Bronchial epithelial cell (primary cell): ENCODE measurements around the gene FARP1. TPM values are rescaled to one million over a fixed set of nuclear protein-coding genes. Genes with fewer than 3 reads are reported as not detected.

Source experiments
- DNase-seq: peaks from one replicate; pipeline ENCODE4 v3.0.0-alpha.2; 2010; ENCODE audit warnings: low read depth
- FAIRE-seq: peaks from 2 replicates; lab custom pipeline; 2011; peaks lifted over from hg19 to GRCh38; lab: Jason Lieb, UNC
- H3K27me3 ChIP-seq: 2 replicates; pipeline ENCODE4 v1.5.1; 2011; ENCODE audit warnings: low read length; ENCODE audit not compliant: control insufficient read depth, insufficient read depth
- H3K36me3 ChIP-seq: 2 replicates; pipeline ENCODE4 v1.5.1; 2011; ENCODE audit warnings: low read length; ENCODE audit not compliant: control insufficient read depth, insufficient read depth
- H3K4me3 ChIP-seq: 2 replicates; pipeline ENCODE4 v1.5.1; 2011; ENCODE audit warnings: mild to moderate bottlenecking, low read depth, low read length, control low read depth
- CTCF ChIP-seq: IDR thresholded peaks from 2 replicates; pipeline ENCODE4 v1.5.1; 2011; ENCODE audit warnings: mild to moderate bottlenecking, moderate library complexity, low read length, control low read depth, inconsistent platforms; ENCODE audit not compliant: insufficient read depth, severe bottlenecking
- total RNA-seq: library from RNA; depleted of rRNA; stranded (reverse); fragments of >200 nt; gene quantifications from 2 replicates; pipeline ENCODE4 v1.2.1, GENCODE V29; 2014

FARP1 gene
- total RNA-seq, 1 donor from 2014 or later: 11.1 TPM

GRCh38 chr13:98215508-98215907, 72.6 kb downstream of the FARP1 start:
- Histone ChIP-seq H3K27me3 (no peaks in the 10 kb centered on the region), H3K36me3 (no peaks in the 10 kb centered on the region), H3K4me3 (no peak overlapping the region)
- no peak for FAIRE-seq
- TF ChIP-seq CTCF: no peak
- DNase-seq: no peak

DNA sequence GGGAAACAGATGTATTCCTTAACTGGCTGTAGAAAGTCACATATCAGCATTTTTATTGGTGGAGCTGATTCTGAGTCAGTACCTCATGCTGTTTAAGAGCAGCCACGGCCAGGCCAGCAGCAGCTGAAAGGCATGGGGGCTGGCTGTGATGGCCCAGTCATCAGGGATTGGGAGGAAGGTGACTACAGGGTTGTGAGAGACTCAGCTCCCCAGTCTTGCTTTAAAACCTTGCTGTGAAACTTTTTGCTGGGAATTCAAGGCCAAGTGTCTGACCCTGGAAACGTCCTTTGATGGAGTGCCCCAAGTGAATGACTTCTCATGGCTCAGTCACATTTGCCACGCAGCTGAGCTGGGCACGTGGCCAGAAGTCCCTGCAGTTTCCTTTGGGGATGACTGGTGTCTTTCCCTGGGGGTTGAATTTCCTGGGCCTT, 73.3 kb downstream of the FARP1 start:
- H3K36me3 ChIP-seq: no peaks in the 10 kb centered on the region
- no peaks in the 10 kb centered on the region for H3K27me3 ChIP-seq
- FAIRE-seq (no peak), DNase-seq (peak; percentile 50)
- no peak for TF ChIP-seq CTCF
- H3K4me3 ChIP-seq: no peak overlapping the region

- no peaks in the 10 kb centered on the region for H3K36me3 ChIP-seq
- no peak overlapping the region for H3K4me3 ChIP-seq
- FAIRE-seq: no peak
- TF ChIP-seq CTCF: no peak
- no peaks in the 10 kb centered on the region for H3K27me3 ChIP-seq
- no peak for DNase-seq
These were observed 73.9 kb downstream of the FARP1 start for GRCh38 chr13:98216711-98217285.

DNA sequence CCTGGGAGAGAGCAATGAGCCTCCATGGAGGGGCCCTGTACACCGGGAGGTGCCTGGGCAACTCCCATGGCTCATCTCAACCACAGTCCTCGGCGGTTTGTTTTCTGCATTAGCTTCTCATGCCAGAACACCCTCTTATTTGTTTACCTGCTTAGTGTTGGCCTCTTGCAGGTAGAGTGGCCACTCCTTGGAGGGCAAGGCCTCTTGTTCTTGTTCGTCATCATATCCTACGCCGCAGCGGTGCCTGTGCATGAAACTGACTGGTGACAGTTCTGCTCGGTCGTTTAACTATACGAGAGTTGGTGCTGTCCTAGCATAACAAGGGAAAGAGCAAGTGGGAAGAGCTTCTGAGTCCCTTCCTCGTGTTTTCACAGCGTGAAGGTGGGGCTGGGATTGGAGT, 74.7 kb downstream of the FARP1 start:
- DNase-seq (peak; percentile 29), FAIRE-seq (no peak)
- TF ChIP-seq CTCF: no peak
- no peak overlapping the region for H3K4me3 ChIP-seq
- H3K36me3 ChIP-seq: no peaks in the 10 kb centered on the region
- H3K27me3 ChIP-seq: no peaks in the 10 kb centered on the region

DNA sequence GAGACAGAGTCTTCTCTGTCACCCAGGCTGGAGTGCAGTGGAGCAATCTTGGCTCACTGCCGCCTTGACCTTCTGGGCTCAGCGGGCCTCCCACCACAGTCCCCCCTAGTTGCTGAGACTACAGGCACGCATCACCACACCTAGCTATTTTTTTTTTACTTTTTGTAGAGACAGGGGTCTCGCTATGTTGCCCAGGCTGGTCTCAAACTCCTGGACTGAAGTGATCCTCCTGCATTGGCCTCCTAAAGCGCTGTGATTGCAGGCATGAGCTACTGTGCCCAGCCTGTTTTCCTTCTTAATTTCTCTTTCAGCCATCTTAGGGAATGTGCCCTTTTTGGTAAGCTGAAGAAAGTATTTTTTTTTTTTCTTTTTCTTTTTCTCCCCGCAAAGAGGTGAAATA, 76.8 kb downstream of the FARP1 start:
- Histone ChIP-seq H3K27me3 (no peaks in the 10 kb centered on the region), H3K36me3 (no peaks in the 10 kb centered on the region), H3K4me3 (no peak overlapping the region)
- DNase-seq: no peak
- no peak for FAIRE-seq
- TF ChIP-seq CTCF: no peak

GRCh38 chr13:98220271-98220791, 77.4 kb downstream of the FARP1 start:
- FAIRE-seq (no peak), DNase-seq (no peak)
- Histone ChIP-seq H3K4me3 (no peak overlapping the region), H3K27me3 (no peaks in the 10 kb centered on the region), H3K36me3 (no peaks in the 10 kb centered on the region)
- TF ChIP-seq CTCF: no peak
